H9 (cell line): ENCODE data around the gene CDC45. TPM values are rescaled to one million over a fixed set of nuclear protein-coding genes. Genes with fewer than 3 reads are reported as not detected.

Experiments
- DNase-seq: peaks from one replicate; pipeline ENCODE4 v3.0.0-alpha.2; 2017
- H2AFZ ChIP-seq: one replicate; pipeline ENCODE4 v1.6.1; 2013; ENCODE audit warnings: mild to moderate bottlenecking, low read length, control low read depth, moderate library complexity
- H2AK5ac ChIP-seq: 2 replicates; pipeline ENCODE4 v1.6.1; 2013; ENCODE audit warnings: low read length, control low read depth, mixed read lengths; ENCODE audit not compliant: insufficient read length
- H2BK120ac ChIP-seq: one replicate; pipeline ENCODE4 v1.6.1; 2013; ENCODE audit warnings: low read depth, mild to moderate bottlenecking, low read length, control low read depth, inconsistent platforms; ENCODE audit not compliant: poor library complexity, severe bottlenecking
- H2BK12ac ChIP-seq: 2 replicates; pipeline ENCODE4 v1.6.1; 2013; ENCODE audit warnings: low read length, control low read depth, mixed read lengths, low read depth; ENCODE audit not compliant: insufficient read length
- H2BK15ac ChIP-seq: 2 replicates; pipeline ENCODE4 v1.6.1; 2013; ENCODE audit warnings: low read depth, low read length, control low read depth
- H2BK20ac ChIP-seq: one replicate; pipeline ENCODE4 v1.6.1; 2013; ENCODE audit warnings: low read depth, mild to moderate bottlenecking, low read length, control low read depth, inconsistent platforms; ENCODE audit not compliant: poor library complexity, severe bottlenecking
- H2BK5ac ChIP-seq: 2 replicates; pipeline ENCODE4 v1.6.1; 2013; ENCODE audit warnings: low read length, control low read depth, mixed read lengths; ENCODE audit not compliant: insufficient read length
- H3K14ac ChIP-seq: 2 replicates; pipeline ENCODE4 v1.6.1; 2013; ENCODE audit warnings: low read length, control low read depth; ENCODE audit not compliant: insufficient read depth
- H3K18ac ChIP-seq: 2 replicates; pipeline ENCODE4 v1.6.1; 2013; ENCODE audit warnings: low read depth, mild to moderate bottlenecking, mixed read lengths, low read length, control low read depth; ENCODE audit not compliant: insufficient read length
- H3K23ac ChIP-seq: 2 replicates; pipeline ENCODE4 v1.6.1; 2013; ENCODE audit warnings: low read length, control low read depth, mixed read lengths, low read depth; ENCODE audit not compliant: insufficient read length
- H3K23me2 ChIP-seq: 2 replicates; pipeline ENCODE4 v1.6.1; 2013; ENCODE audit warnings: low read depth, mild to moderate bottlenecking, mixed read lengths, low read length, control low read depth; ENCODE audit not compliant: insufficient read length, poor library complexity, severe bottlenecking
- H3K27ac ChIP-seq: 2 replicates; pipeline ENCODE4 v1.5.1; 2013; ENCODE audit warnings: low read length, control low read depth, mixed read lengths, low read depth; ENCODE audit not compliant: insufficient read length
- H3K27me3 ChIP-seq: 2 replicates; pipeline ENCODE4 v1.6.1; 2013; ENCODE audit warnings: low read length, control low read depth, inconsistent platforms; ENCODE audit not compliant: insufficient read depth
- H3K4ac ChIP-seq: 2 replicates; pipeline ENCODE4 v1.6.1; 2013; ENCODE audit warnings: low read depth, mild to moderate bottlenecking, control low read depth, inconsistent platforms, low read length, moderate library complexity
- H3K4me1 ChIP-seq: 2 replicates; pipeline ENCODE4 v1.6.1; 2013; ENCODE audit warnings: low read length, control low read depth, inconsistent platforms; ENCODE audit not compliant: insufficient read depth
- H3K4me2 ChIP-seq: 2 replicates; pipeline ENCODE4 v1.6.1; 2013; ENCODE audit warnings: low read length, control low read depth, mixed read lengths; ENCODE audit not compliant: insufficient read length, insufficient read depth
- H3K56ac ChIP-seq: 2 replicates; pipeline ENCODE4 v1.6.1; 2013; ENCODE audit warnings: low read depth, mild to moderate bottlenecking, mixed read lengths, low read length, control low read depth; ENCODE audit not compliant: insufficient read length
- H3K79me1 ChIP-seq: 2 replicates; pipeline ENCODE4 v1.6.1; 2013; ENCODE audit warnings: low read depth, mild to moderate bottlenecking, moderate library complexity, low read length, control low read depth, inconsistent platforms; ENCODE audit not compliant: insufficient read depth, poor library complexity, severe bottlenecking
- H3K79me2 ChIP-seq: 2 replicates; pipeline ENCODE4 v1.6.1; 2013; ENCODE audit warnings: low read length, control low read depth, inconsistent platforms; ENCODE audit not compliant: insufficient read depth
- H3K9ac ChIP-seq: 2 replicates; pipeline ENCODE4 v1.6.1; 2013; ENCODE audit warnings: low read length, control low read depth, mixed read lengths; ENCODE audit not compliant: insufficient read length; ENCODE audit errors: extremely low read depth
- H3K9me3 ChIP-seq: one replicate; pipeline ENCODE4 v1.6.1; 2013; ENCODE audit warnings: low read depth, low read length, inconsistent platforms; ENCODE audit not compliant: control insufficient read depth
- H3T11ph ChIP-seq: one replicate; pipeline ENCODE4 v1.6.1; 2013; ENCODE audit warnings: mild to moderate bottlenecking, low read length, control low read depth, inconsistent platforms
- H4K20me1 ChIP-seq: one replicate; pipeline ENCODE4 v1.6.1; 2013; ENCODE audit not compliant: control insufficient read depth, insufficient read length, insufficient read depth
- H4K5ac ChIP-seq: 2 replicates; pipeline ENCODE4 v1.6.1; 2013; ENCODE audit warnings: low read depth, mild to moderate bottlenecking, mixed read lengths, low read length, control low read depth; ENCODE audit not compliant: insufficient read length
- H4K8ac ChIP-seq: replicated peaks from 2 replicates; pipeline ENCODE4 v1.6.1; 2013; ENCODE audit warnings: low read length, control low read depth, mixed read lengths, low read depth; ENCODE audit not compliant: insufficient read length
- H4K91ac ChIP-seq: 2 replicates; pipeline ENCODE4 v1.6.1; 2013; ENCODE audit warnings: low read depth, mild to moderate bottlenecking, moderate library complexity, mixed read lengths, low read length, control low read depth; ENCODE audit not compliant: insufficient read length
- H3K27ac Mint-ChIP-seq, 3 experiments: 2 replicates in 2 of 3; 3 replicates in 1 of 3; pipeline ENCODE4 v1.8.0; 2020 to 2021; ENCODE audit warnings: mixed read lengths in 3 of 3, mild to moderate bottlenecking in 1 of 3, moderate library complexity in 1 of 3
- H3K27me3 Mint-ChIP-seq: 2 replicates; pipeline ENCODE4 v1.8.0; 2021; ENCODE audit warnings: low read depth, mild to moderate bottlenecking, moderate library complexity, mixed read lengths
- H3K36me3 Mint-ChIP-seq, 3 experiments: 2 replicates in 2 of 3; 3 replicates in 1 of 3; pipeline ENCODE4 v1.8.0; 2020 to 2021; ENCODE audit warnings: low read depth in 3 of 3, mixed read lengths in 3 of 3; ENCODE audit not compliant: insufficient read depth in 1 of 3
- H3K4me1 Mint-ChIP-seq, 2 experiments: 2 replicates each; pipeline ENCODE4 v1.8.0; 2020; ENCODE audit warnings: mixed read lengths in 2 of 2
- H3K4me3 Mint-ChIP-seq, 2 experiments: 2 replicates in 1 of 2; 3 replicates in 1 of 2; pipeline ENCODE4 v1.8.0; 2020 to 2021; ENCODE audit warnings: mild to moderate bottlenecking in 2 of 2, mixed read lengths in 2 of 2, moderate library complexity in 1 of 2
- H3K9me3 Mint-ChIP-seq, 2 experiments: 2 replicates in 1 of 2; 3 replicates in 1 of 2; pipeline ENCODE4 v1.8.0; 2020; ENCODE audit warnings: mild to moderate bottlenecking in 2 of 2, mixed read lengths in 2 of 2, moderate library complexity in 1 of 2
- CTCF ChIP-seq: fragments of 200-600 bp; sonication (generic); conservative IDR thresholded peaks from 3 replicates; pipeline ENCODE4 v1.8.0; 2021; ENCODE audit warnings: antibody characterized with exemption, mild to moderate bottlenecking
- WGBS: extraction: QIAGEN DNeasy Blood & Tissue Kit; methylation state at CpG from one replicate; pipeline ENCODE4 v1.1.7; 2013; ENCODE audit warnings: missing lambda C conversion rate, low lambda C conversion rate, mixed read lengths; ENCODE audit not compliant: insufficient read length; ENCODE audit errors: extremely low coverage; 5-methylcytosine and 5-hydroxymethylcytosine counted together
- total RNA-seq: library from RNA; stranded (reverse); gene quantifications from 2 replicates; pipeline ENCODE4 v1.2.1, GENCODE V29; 2021

The CDC45 gene
- total RNA-seq, 1 experiment from 2014 or later = 35.7 TPM

- no peak overlapping the region for H2BK20ac ChIP-seq
- H3K56ac ChIP-seq = no peak overlapping the region
- no peaks in the 10 kb centered on the region for H3K9me3 Mint-ChIP-seq
- H3K79me1 ChIP-seq = no peaks in the 10 kb centered on the region
- no peak overlapping the region for H2BK120ac ChIP-seq
- H3K27ac Mint-ChIP-seq = no peak overlapping the region
- DNase-seq = no peak
- no peak overlapping the region for H4K91ac ChIP-seq
- H3K4ac ChIP-seq = no peak overlapping the region
- peaks cover 3% of the 10 kb centered on the region for H3K4me1 ChIP-seq
- no peak overlapping the region for H3K18ac ChIP-seq
- H3K36me3 Mint-ChIP-seq = peaks cover 26 to 46% (median 40%) of the 10 kb centered on the region in 3 experiments
- H4K20me1 ChIP-seq = no peaks in the 10 kb centered on the region
- no peak overlapping the region for H2BK15ac ChIP-seq
- H2BK12ac ChIP-seq = no peak overlapping the region
- H3K9ac ChIP-seq = no peak overlapping the region
- no peaks in the 10 kb centered on the region; the same call in 1 of the 2 replicates for H3K27me3 Mint-ChIP-seq
- H3K27me3 ChIP-seq = no peaks in the 10 kb centered on the region
- H2AK5ac ChIP-seq = no peak overlapping the region
- TF ChIP-seq CTCF = no peak
- H2AFZ ChIP-seq = no peak overlapping the region
- no peak overlapping the region for H3K23ac ChIP-seq
- H3K14ac ChIP-seq = no peak overlapping the region
- WGBS = no CpG with 5 or more reads among the region's 9 CpGs
- no peak overlapping the region for H3K4me3 Mint-ChIP-seq
- H3K23me2 ChIP-seq = peaks cover 13% of the 10 kb centered on the region
- no peak overlapping the region for H2BK5ac ChIP-seq
- peaks cover 16% of the 10 kb centered on the region; the same call in 1 of the 2 replicates for H3K79me2 ChIP-seq
- H3K9me3 ChIP-seq = no peaks in the 10 kb centered on the region
- no peak overlapping the region for H4K8ac ChIP-seq
- H3T11ph ChIP-seq = no peak overlapping the region
- no peak overlapping the region for H3K4me2 ChIP-seq
- no peak overlapping the region for H3K27ac ChIP-seq
- H3K4me1 Mint-ChIP-seq = peaks cover 17 to 18% of the 10 kb centered on the region in 2 experiments
- H4K5ac ChIP-seq = no peak overlapping the region
Observed at GRCh38 chr22:19482297-19482696, 2.6 kb downstream of the CDC45 start.
